Muscle layer of duodenum (tissue), 2 donors: ENCODE data around the gene CLDND2.

Source experiments
- H3K27ac ChIP-seq: one replicate; pipeline ENCODE4 v1.7.0; 2013; ENCODE audit warnings: mild to moderate bottlenecking, low read length
- H3K27me3 ChIP-seq: one replicate; pipeline ENCODE4 v1.7.0; 2013; ENCODE audit warnings: low read depth, mild to moderate bottlenecking, control low read depth, low read length
- H3K36me3 ChIP-seq, 2 donors: one replicate each; pipeline ENCODE4 v1.7.0; 2013; ENCODE audit warnings: low read length in 2 of 2, control low read depth in 1 of 2, mild to moderate bottlenecking in 1 of 2; ENCODE audit not compliant: insufficient read depth in 2 of 2, control insufficient read depth in 1 of 2
- H3K4me1 ChIP-seq, 2 donors: one replicate each; pipeline ENCODE4 v1.7.0; 2013; ENCODE audit warnings: low read length in 2 of 2, mild to moderate bottlenecking in 2 of 2, control low read depth in 1 of 2, moderate library complexity in 1 of 2; ENCODE audit not compliant: insufficient read depth in 2 of 2, control insufficient read depth in 1 of 2
- H3K4me3 ChIP-seq, 2 donors: one replicate each; pipeline ENCODE4 v1.7.0; 2013; ENCODE audit warnings: low read length in 2 of 2, low read depth in 1 of 2, mild to moderate bottlenecking in 1 of 2
- H3K9me3 ChIP-seq, 2 donors: one replicate each; pipeline ENCODE4 v1.7.0; 2013; ENCODE audit warnings: low read length in 2 of 2, control low read depth in 1 of 2, mild to moderate bottlenecking in 1 of 2; ENCODE audit not compliant: control insufficient read depth in 1 of 2
- donor health status: healthy.

CLDND2 gene

DNA sequence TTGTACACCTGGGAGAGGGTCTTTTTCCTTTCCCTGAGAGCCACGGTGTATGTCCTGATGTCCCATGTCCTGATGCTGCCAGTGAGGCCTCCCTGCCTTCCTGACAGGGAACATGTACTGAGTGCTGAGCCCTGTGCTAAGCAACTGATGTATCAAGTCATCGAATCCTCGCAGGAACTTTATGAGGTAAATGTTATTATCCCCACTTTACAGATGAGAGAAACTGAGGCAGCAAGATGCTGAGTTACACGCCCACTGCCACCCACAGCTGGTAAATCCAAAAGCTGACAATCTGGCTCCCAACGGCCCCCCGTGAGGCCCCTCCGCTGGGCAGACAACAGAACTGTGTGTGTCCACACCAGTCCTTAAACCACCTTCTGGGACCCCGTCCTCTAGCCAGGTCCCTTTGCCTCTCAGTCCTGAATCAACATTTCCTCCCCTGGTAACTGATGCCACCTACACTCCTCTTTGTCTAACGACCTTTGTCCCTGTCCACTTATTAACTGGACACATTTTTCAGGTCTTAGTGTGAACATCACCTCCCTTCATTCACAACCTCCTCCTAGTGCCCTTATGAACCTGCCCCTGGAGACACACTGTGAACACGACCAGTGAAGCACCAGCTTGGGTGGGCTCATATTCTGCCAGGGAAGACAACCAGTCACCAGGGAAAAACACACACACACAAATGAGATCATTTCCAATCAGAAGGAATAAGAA lies 21.4 kb downstream of the CLDND2 start:
- H3K4me3 ChIP-seq = no peak overlapping the region
- H3K4me1 ChIP-seq = no peaks in the 10 kb centered on the region
- no peak overlapping the region for H3K27ac ChIP-seq
- H3K27me3 ChIP-seq = no peaks in the 10 kb centered on the region
- peaks cover 15 to 49% of the 10 kb centered on the region in 2 donors for H3K36me3 ChIP-seq
- no peaks in the 10 kb centered on the region for H3K9me3 ChIP-seq

DNA sequence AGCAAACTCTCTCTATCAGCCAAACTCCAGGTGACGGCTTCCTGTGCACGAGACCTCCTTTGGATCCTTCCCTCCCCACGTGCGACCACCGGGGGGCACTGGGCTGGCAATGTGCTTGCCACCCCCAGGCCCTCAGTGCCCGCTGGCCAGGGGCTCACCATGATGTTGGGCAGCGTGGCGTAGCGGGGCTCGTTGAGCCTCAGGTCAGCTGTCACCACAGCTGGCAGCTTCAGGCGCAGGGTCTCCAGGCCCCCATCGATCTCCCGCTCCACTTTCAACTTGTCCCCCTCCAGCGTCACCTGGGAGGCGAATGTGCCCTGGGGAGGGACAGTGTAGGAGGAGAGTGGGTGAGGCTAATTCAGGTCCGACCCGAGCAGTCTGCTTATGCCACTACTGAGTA lies 22.1 kb downstream of the CLDND2 start:
- Histone ChIP-seq H3K27ac (no peak overlapping the region), H3K36me3 (peaks cover 15 to 45% of the 10 kb centered on the region in 2 donors), H3K4me1 (no peaks in the 10 kb centered on the region), H3K9me3 (no peaks in the 10 kb centered on the region), H3K4me3 (no peak overlapping the region), H3K27me3 (no peaks in the 10 kb centered on the region)

DNA sequence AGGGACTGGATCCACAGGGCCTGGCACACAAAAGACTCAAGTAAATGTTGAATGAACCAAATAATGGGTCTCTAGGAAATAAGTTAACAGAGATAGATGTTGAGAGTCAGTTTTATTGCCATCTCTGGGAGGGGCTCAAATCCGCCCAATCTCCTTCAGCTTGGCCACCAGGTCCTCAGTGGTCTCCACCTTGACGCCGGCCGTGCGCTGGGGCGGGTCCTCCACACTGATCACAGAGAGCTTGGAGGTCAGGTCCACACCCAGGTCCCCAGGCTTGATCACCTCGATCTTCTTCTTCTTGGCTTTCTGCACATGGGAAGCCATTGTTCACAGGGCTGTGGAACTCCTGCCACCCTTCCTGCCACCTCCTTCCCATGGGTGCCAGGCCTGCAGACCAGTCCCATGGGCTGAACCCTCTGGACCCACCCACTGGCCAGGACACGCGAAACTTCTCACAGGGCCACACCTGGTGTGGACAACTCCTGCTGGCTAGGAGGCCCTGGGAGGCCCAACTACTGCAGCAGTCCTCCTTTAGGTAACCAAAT lies 23.7 kb downstream of the CLDND2 start:
- Histone ChIP-seq H3K36me3 (peaks cover 9 to 29% of the 10 kb centered on the region in 2 donors), H3K4me1 (peaks cover 0 to 7% of the 10 kb centered on the region in 2 donors), H3K27ac (no peak overlapping the region), H3K9me3 (no peaks in the 10 kb centered on the region), H3K27me3 (no peaks in the 10 kb centered on the region), H3K4me3 (no peak overlapping the region)

DNA sequence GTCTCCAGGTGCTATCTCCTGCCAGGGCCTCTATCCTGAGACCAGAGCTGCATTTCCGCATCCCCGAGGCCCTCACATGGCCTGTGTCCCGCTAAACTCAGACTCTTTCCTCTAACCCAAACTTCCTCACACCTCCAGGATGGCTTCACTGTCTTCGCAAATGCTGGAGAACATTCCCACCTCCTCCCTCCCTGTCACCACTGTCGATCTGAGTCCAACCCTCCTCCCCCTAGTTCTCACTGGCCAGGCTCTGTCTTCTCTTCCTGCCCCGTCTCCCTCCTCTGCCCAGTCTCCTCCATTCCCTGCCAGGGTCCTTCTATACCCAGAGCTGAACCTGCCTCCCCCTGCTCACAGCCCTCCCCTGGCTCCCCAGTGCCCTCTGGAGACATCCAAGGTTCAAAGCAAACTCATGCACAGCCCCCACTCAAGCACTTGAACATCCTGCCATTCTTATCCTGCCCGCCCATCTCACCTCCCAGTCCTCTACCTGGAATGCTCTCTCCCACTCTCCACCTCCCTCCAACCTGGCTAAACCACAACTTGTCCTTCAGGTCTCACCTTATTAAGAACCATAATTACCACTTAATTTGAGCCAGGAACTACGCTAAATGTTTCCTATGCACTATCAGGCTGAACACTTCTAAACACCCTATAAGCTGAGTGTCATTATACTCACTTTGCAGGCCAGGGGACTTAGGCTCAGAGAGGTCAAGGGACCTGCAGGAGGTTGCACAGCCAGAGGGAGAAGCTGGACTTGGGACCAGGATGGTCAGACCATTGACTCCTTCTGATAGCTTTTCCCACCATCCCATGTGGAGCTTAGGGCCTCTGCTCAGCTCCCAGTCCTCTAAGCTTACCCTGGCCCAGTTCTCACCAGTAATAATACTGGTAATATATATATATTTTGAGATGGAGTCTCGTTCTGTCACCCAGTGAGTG lies 25.9 kb downstream of the CLDND2 start:
- no peak overlapping the region for H3K4me3 ChIP-seq
- H3K27ac ChIP-seq = no peak overlapping the region
- H3K36me3 ChIP-seq = peaks cover 6 to 24% of the 10 kb centered on the region in 2 donors
- H3K27me3 ChIP-seq = no peaks in the 10 kb centered on the region
- no peaks in the 10 kb centered on the region for H3K9me3 ChIP-seq
- peaks cover 3 to 21% of the 10 kb centered on the region in 2 donors for H3K4me1 ChIP-seq

DNA sequence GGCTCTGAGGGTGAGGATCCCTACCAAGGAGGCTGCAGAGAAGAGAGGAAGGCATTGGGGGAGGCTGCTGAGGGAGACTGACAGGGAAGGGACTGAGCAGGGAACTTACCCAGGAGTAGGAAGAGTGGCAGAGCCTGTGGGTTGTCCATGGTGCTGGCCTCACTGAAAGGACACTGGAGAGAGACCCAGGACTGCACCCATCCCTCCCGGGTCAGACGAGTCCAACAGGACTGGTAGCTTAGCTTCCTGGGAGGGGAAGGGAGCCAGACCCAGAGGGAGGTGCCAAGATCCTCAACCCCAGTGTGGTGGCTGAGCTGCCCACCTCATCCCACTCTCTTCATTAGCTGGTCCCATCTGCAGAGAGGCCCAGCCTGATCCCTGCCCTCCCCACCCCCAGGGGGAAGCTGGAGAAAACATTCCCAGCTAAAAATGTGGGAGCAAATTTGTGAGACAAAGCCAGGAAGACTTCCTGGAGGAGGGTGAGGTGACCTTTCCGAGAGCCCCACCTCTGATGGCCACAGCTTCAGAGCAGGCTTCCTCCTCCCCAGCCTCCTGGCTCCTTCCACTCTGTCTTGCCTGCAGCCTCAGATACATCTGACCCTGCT lies 26.7 kb downstream of the CLDND2 start, which contains the start of gene VSIG10L:
Gene VSIG10L (minus strand): TSS at position 164 of the 605 bp plus-strand sequence. CDS start 15 bp downstream, at position 149.
- Histone ChIP-seq H3K4me3 (no peak within 1 kb of the TSS), H3K27me3 (no peaks in the 10 kb centered on the region), H3K27ac (no peak within 1 kb of the TSS), H3K9me3 (no peaks in the 10 kb centered on the region), H3K4me1 (peaks cover 3 to 21% of the 10 kb centered on the region in 2 donors), H3K36me3 (peaks cover under 1 to 16% of the 10 kb centered on the region in 2 donors)

DNA sequence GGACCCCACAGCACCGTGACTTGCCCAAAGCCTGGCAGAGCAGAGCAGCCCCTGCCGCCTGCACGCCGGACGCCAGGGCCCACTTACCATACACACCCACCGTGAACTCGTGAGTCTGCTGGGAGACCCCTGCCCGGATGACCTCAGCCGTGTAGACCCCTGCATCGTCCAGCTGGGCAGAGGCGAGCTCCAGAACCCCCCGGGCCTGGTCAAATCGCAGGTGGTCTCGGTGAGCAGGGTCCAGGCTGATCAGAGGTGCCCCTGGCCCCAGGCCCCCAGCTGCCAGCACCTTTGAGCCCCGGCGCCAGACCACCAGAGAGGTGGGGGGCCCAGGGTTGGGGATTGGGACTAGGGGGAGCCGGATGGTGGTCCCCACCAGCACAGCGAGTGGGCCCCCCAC lies 27.7 kb downstream of the CLDND2 start:
- Histone ChIP-seq H3K4me1 (peaks cover 3 to 21% of the 10 kb centered on the region in 2 donors), H3K36me3 (peaks cover 0 to 10% of the 10 kb centered on the region in 2 donors), H3K4me3 (no peak overlapping the region), H3K9me3 (no peaks in the 10 kb centered on the region), H3K27me3 (no peaks in the 10 kb centered on the region), H3K27ac (no peak overlapping the region)

DNA sequence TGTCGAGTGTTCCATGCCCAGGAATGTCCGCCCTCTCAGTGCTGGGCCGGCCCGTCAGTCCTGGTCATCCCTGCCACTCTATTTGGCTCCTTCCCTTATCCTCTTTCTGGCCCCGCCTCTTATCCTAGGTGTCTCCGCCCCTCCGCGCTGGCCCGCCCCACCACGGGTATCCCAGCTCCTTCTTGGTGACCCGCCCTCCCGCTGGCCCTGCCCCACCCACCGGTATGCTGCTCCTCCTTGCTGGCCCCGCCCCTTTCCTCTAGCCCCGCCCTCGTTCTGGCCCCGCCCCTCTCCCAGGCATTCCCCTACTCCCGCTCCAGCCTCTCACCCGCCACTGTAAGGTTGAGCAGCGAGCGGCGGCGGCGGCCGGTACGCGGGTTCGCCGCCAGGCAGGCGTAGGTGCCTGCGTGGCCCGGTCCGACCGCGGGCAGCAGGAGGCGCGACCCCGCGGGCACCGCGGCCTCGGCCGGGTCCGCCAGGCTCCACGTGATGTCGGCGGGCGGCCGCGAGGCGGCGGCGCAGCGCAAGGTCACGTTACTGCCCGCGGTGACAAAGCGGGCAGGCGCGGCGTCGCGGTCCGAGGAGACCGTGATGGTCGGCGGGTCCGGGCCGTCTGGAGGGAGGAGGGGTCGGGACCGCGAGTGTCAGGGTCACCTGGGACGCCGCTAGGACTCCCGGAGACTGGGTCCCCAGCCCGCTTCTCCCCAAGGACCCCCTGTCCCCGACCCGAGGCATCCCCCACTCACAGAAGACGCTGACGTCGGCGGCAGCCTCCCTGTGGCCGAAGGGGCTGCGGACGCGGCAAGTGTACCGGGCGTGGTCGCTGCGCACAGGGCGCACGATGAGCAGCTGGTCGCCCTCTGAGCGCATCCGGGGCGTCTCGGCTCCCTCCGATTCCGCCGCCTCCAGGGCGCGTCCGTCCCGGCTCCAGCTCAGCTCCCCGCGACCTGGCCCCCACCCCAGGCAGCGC lies 28.8 kb downstream of the CLDND2 start:
- Histone ChIP-seq H3K4me3 (peak overlapping the region; percentile 70 to 71), H3K36me3 (peaks cover 0 to 4% of the 10 kb centered on the region in 2 donors), H3K27me3 (no peaks in the 10 kb centered on the region), H3K9me3 (no peaks in the 10 kb centered on the region), H3K4me1 (peaks cover 3 to 21% of the 10 kb centered on the region in 2 donors), H3K27ac (no peak overlapping the region)

DNA sequence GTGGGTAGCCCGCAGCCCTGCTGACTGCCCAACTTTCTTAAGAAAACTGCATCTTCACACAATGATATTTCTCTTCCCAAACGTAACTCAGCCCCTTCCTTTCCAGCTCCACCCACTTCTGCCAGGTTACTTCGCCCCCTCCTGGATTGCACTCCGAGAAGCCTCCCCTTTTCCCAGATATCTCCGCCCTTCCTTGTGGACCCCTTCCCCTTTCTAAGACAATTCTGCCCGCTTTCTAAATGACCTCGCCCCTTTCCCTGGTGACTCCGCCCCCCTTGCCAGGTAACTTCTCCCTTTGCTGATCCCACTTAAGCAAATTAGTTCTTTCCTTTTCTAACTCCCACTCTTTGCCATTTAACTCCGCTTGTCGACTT lies 29.5 kb downstream of the CLDND2 start:
- no peaks in the 10 kb centered on the region for H3K27me3 ChIP-seq
- H3K4me3 ChIP-seq = peak overlapping the region; percentile 70 to 71
- H3K27ac ChIP-seq = no peak overlapping the region
- peaks cover 3 to 21% of the 10 kb centered on the region in 2 donors for H3K4me1 ChIP-seq
- H3K36me3 ChIP-seq = no peaks in the 10 kb centered on the region
- no peaks in the 10 kb centered on the region for H3K9me3 ChIP-seq

DNA sequence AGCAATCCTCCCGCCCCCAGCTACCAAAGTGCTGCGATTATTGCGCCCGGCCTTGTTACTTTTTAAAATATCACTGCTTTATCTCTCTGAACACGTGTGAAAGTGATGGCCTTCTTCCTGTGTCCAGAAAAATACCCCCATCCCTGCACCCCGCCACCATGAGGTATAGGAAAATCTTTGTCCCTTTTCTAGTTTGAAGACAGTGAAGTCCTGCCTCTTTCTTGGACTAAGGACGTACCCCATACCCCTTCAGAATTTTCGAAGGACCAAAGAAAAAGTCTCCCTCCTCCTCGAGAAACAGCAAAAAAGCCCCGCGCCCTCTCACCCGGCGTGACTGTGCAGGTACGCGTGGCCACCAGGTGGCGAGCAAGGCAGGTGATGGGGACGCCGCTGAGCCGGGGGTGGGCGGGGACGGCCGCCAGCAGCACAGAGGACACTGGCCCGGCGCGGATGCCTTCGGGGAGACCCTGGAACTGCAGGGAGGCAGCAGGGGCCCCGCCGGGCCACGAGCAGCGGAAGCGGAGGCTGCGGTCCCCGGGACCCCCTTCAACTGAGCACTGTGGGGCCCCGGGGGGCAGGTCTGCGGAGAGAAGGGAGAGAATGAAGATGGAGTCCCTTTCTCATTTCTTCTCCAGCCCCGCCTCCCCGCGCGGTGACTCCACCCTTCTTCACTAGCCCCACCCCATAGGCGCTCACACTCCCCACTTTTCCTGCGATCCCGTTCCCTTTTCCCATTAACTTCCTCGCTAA lies 30.1 kb downstream of the CLDND2 start:
- Histone ChIP-seq H3K27me3 (no peaks in the 10 kb centered on the region), H3K27ac (no peak overlapping the region), H3K4me1 (peaks cover 3 to 21% of the 10 kb centered on the region in 2 donors), H3K9me3 (no peaks in the 10 kb centered on the region), H3K4me3 (peak overlapping the region; percentile 70 to 71), H3K36me3 (no peaks in the 10 kb centered on the region)
